Coronary artery (tissue), 2 donors: Measurements from ENCODE around the gene PIEZO2.

Experiments
- DNase-seq: peaks from one replicate; pipeline ENCODE4 v3.0.0-alpha.2; 2017; ENCODE audit warnings: low spot score
- H3K27ac ChIP-seq, 2 donors: fragments of 200-600 bp; sonication (generic); one replicate each; pipeline ENCODE4 v1.5.1; 2016 to 2019
- H3K4me3 ChIP-seq: fragments of 200-600 bp; sonication (generic); 2 replicates; pipeline ENCODE4 v1.5.1; 2016; ENCODE audit warnings: mild to moderate bottlenecking, moderate library complexity
- TF ChIP-seq, protein P1 (sequence below): fragments of 200-600 bp; sonication (generic); IDR thresholded peaks from one replicate; pipeline ENCODE4 v1.5.1; 2019; ENCODE audit warnings: antibody characterized with exemption

Gene PIEZO2

DNA sequence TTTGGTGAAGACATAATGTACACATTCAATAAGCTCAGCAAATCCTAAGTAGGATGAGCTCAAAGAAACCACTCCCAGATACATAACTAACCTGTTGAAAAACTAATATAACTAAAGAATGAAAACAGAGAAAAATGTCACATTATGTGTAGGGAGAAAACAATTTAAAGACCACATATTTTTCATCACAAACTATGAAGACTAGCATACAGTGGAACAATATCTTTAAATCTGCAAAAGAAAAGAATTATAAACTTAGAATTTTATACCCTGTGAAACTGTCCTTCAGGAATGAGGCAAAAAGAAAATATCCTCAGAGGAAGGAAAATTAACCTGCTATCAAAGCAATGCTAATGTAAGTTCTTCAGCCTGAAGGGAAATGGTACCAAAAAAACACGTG, 151.5 kb downstream of the PIEZO2 start:
- Histone ChIP-seq H3K4me3 (no peak overlapping the region), H3K27ac (no peak overlapping the region)
- TF ChIP-seq, protein P1, sequence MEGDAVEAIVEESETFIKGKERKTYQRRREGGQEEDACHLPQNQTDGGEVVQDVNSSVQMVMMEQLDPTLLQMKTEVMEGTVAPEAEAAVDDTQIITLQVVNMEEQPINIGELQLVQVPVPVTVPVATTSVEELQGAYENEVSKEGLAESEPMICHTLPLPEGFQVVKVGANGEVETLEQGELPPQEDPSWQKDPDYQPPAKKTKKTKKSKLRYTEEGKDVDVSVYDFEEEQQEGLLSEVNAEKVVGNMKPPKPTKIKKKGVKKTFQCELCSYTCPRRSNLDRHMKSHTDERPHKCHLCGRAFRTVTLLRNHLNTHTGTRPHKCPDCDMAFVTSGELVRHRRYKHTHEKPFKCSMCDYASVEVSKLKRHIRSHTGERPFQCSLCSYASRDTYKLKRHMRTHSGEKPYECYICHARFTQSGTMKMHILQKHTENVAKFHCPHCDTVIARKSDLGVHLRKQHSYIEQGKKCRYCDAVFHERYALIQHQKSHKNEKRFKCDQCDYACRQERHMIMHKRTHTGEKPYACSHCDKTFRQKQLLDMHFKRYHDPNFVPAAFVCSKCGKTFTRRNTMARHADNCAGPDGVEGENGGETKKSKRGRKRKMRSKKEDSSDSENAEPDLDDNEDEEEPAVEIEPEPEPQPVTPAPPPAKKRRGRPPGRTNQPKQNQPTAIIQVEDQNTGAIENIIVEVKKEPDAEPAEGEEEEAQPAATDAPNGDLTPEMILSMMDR: no peak
- no peak for DNase-seq

- no peak overlapping the region for H3K27ac ChIP-seq
Observed at GRCh38 chr18:10995550-10995949, 153.8 kb downstream of the PIEZO2 start.

GRCh38 chr18:10989486-10989885, 159.9 kb downstream of the PIEZO2 start:
- Histone ChIP-seq H3K4me3 (no peak overlapping the region), H3K27ac (no peak overlapping the region)
- no peak for DNase-seq
- TF ChIP-seq, protein P1: no peak

More at GRCh38 chr18:10995550-10995949, 153.8 kb downstream of the PIEZO2 start:
- H3K4me3 ChIP-seq: no peak overlapping the region
- TF ChIP-seq, protein P1: no peak
- no peak for DNase-seq

GRCh38 chr18:10985689-10986088, 163.7 kb downstream of the PIEZO2 start:
- H3K27ac ChIP-seq: no peak overlapping the region
- no peak overlapping the region for H3K4me3 ChIP-seq
- TF ChIP-seq, protein P1: no peak
- DNase-seq: no peak

DNA sequence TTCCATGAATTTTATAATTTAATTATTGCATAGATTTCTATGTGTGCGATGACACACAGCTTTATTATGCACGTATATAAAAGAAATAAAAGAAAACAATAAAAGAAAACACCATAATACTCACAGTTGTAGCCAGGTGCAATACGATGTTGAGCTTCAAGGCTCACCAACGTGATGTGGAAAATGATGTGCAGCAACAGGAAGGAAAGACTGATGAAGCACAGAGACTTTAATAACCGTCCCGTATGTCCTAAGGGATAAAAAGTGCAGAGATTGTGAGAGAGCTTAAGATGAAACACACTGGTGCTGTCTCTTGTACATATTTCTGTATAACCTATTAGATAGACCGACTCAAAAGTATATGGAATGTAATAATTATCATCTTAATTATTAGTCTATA, 170.0 kb downstream of the PIEZO2 start:
- DNase-seq: no peak
- no peak overlapping the region for H3K4me3 ChIP-seq
- no peak overlapping the region for H3K27ac ChIP-seq
- TF ChIP-seq, protein P1: no peak

DNA sequence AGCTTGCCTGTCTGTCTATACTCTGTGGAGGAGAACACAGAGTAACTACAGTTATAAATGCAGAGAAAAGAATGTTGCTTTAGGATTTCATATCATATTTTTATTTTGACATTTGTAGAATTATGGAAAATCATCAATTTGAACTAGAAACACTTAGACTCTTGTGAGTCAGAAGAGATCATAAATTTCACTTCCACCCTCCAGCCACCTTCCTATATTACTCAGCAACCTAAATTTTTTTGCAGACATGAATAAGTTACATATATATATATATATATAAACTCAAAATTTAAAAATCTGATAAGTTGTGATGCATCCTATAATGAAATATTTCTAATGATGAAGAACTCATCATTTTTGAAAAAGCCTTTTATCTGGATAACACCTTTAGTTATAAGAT, 172.3 kb downstream of the PIEZO2 start:
- TF ChIP-seq, protein P1: no peak
- DNase-seq: no peak
- H3K27ac ChIP-seq: no peak overlapping the region
- H3K4me3 ChIP-seq: no peak overlapping the region

GRCh38 chr18:10973567-10974203, 175.7 kb downstream of the PIEZO2 start:
- Histone ChIP-seq H3K4me3 (no peak overlapping the region), H3K27ac (no peak overlapping the region)
- no peak for DNase-seq
- TF ChIP-seq, protein P1: no peak
